Measurements from ENCODE around the gene DNAJB13.

DNAJB13 gene

DNA sequence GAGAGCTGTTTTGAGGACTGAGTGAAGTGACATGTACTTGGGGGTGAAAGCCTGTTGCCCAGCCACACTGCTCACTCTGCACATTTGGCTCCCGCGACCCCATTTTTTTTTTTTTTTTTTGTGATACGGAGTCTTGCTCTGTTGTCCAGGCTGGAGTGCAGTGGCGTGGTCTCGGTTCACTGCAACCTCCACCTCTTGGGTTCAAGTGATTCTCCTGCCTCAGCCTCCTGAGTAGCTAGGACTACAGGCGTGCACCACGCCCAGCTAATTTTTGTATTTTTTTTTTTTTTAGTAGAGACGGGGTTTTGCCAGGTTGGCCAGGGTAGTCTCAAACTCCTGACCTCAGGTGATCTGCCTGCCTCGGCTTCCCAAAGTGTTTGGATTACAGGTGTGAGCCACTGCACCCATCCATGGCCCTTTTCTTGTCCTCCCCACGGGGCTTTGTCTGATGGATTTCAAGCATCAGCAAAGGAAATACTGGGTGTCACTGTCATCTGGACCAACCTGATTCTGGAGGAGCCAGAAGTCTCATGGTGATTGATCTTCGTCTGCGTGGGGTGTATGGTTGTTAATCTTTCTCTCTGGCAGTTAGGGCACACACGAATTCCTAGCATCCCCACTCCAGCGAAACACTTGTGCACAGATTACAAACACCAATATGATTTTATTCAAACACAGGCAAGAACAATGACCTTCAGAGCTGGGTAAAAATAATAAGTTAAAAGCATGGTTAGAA, 61.4 kb downstream of the DNAJB13 start:
- DNase-seq, result no peak

DNA sequence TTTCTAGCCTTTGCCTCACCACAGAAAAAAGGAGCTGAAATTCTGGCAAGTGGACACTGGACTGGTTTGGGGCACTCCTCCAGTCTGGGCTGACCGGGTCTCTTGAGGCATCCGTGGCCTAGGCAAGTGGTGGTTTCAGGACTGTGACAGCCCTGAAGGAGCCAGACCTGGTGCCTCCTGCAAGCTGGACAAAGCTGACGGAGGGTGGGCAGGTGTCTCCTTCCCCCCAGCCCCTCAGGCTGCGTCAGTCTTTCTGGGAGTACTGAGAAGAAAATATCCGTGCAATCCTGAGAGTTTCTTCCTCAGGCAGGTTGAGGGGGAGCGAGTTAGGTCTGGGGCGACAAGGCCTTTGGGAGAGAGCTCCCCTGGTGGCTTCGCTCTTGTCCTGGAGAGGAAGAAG, 62.3 kb downstream of the DNAJB13 start:
- DNase-seq, result no peak

DNA sequence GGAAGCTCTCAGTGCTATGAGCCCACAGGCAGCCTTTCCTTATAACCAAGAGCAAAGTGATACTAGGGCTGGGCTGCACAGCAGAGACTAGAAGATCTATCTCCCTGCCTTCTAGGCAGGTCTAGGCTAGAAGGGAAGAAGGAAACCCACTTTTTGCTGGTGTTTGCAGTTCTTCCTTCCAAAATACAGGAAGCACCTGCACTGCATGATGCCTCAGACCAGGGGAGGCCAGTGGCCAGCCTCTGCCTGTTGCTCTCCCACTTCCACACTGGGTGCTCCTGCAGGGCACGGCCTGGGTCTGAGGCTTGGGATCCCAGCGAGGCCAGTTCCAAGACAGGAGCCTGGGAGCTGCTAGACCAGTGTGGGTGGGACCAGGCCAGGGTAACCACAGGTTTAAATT, 64.1 kb downstream of the DNAJB13 start:
- peak in 1 of 56 donors; percentile 15 for DNase-seq

DNA sequence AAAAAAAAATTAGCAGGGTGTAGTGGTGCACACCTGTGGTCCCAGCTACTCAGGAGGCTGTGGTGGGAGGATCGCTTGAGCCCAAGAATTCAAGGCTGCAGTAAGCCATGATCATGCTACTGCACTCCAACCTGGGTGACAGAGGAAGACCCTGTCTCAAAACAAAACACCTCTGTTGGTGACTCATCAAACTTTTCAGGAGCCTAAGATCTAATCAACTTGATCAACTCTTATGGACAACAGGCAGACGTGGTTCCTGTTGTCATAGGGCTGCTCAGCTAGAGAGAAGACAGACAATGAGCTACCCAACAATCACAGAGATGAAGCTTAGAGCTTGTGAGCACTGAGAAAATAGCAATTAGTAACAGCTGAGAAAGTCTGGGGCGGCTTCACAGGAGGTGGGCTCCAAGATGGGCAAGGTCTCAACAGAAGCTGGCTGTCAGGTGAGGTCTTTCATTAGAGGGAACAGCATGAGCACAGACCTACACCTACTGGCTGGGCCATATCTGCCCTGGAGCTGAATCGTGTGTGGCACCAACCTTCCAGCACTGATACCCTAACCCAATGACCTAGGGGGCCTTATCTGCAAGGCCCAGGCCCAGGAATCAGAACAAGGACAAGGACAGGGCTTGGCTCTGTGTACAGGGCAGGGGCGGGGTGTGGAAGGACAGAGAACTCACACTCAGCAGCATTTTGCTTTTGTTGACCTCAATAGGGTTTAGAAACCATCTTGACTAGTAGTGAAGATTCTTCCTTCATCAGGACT, 65.3 kb downstream of the DNAJB13 start:
- no peak for DNase-seq

DNA sequence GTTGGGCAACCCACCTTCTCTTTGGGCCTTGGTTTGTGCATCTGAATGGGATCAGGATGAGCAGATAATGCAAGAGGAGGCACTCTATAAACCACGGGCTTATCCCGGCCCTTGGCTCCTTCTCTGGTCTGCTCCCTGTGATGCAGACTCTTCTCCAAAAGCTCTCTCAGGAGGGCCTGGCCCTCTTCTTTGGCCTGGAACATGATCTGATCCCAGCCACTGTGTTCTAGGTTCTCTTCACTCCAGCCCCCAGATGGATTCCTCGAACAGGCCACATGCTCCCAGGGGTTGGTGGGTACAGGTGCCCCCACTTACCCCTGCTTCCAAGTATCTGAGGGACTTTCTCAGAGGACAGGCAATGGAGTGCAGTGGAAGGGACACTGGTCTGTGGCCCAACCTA, 66.8 kb downstream of the DNAJB13 start:
- DNase-seq, result no peak

DNA sequence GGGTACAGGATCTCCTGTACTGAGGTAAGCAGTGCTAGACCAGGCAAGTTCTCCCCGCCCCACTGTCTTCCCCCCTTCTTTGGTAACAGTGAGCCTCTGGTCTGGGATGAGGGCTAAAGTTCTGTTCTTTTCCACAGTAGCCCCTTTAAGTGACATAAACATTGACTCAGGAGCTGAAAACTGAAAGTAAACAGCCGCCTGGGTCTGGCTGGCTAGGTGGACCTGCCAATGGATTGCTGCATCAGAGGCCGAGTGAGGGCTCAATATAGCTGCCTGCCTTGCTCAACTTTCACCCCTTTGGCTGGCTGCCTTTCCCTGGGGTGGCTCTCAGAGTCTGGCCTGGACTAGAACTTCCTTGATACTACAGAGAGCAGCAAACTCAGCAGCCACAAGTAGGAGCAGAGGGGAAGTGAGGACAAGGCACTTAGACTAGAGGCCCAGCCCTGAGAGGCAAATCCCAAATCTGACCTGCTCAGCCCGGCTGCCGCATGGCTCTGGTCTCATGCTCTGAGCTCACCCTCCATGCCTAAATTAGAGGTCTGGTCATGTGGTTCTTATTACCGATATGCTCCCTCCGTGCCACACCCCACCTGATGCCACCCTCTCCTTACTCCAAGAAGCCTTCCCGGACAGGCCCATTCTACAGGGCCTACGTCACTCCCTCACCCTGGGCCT, 67.6 kb downstream of the DNAJB13 start:
- peak in 52 of 56 donors; percentile 3 to 76 (median 47) for DNase-seq

DNA sequence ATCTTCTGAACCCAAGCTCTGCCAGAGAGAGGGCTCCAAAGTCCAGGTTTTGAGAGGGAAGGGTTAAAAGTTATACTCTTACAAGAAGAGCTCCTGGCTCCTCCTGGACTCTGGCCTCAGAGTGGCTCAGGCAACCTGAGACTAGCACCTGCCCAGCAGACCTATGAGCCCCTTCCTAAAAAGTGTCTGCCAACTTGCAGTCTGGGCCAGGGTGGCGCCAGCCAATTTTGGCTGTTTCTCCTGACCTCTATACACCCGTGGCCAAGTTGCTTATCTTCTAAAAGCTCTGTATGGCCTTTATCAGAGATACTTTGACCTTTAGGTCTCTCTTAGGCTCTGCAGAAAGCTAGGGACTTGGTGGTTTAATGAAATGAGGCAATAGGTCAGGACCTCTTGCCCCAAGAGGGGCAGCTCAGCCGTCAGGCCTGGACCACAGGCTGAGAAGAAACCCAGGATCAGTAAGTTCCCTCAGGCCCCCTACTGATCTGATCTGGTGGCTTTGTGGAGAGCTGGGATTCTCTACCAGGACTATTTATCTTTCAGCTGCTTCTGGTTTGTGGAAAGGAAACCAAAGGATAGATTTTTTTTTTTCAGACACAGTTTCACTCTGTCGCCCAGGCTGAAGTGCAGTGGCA, 68.4 kb downstream of the DNAJB13 start:
- no peak for DNase-seq

DNA sequence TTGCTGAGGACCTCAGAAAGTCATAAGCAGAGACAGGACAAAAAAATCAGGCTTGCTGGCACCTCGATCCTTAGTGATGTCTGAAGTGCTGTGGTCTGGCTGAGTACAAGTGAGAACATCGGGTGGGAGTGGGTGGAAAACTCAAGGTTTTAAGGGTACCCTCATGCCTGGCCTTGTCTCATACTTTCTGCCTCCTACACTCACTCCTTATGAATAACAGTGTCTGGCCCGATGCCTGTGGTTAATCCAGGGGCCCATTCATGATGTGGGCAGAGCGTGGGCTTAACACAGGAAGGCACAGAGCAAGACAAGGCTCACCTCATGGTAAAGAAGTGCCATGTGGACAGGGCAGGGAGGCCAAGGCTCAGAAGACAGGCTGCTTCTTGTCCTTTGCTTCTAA, 69.0 kb downstream of the DNAJB13 start:
- no peak for DNase-seq

Measured in amygdala (tissue), 56 donors.